ENCODE measurements around the gene LRP11. TPM values are rescaled to one million over a fixed set of nuclear protein-coding genes. Genes with fewer than 3 reads are reported as not detected.

The LRP11 gene
- total RNA-seq, 1 donor from 2014 or later = 54.5 TPM

DNA sequence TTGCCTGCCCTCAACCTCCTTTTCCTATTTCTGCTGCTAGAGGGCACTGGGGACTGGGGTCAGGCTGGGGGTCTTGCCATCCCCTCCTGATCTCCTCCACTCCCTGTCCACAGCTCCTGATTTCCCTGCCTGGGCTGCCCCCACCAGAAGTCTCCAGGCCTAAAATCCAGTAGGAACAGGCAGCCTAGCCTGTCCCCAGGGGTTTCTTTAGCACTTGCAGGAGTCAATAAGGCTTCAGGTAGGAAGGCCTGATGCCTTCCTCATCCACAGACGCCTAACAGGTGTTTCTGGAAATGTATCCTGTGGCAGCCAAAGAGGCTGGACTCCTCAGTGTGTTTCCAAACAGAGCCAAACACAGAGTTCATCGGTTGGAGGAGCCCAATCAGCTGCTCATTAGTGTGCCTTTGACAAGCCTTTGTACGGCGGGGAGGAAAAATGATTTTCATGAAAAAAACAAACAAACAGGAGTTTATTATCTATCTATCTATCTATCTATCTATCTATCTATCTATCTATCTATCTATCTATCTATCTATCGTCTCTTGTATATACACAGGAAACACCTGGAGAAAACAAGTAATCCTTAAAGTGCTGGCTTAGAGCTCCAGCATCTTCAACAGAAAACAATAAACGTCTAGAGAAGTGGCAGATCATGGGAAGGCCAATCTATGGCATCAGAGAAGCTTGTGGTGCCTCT lies 37.4 kb upstream of the LRP11 start:
- H3K4me3 ChIP-seq (ENCODE audit: low read depth, low read length) = no peak overlapping the region
- no peak for TF ChIP-seq CTCF (conservative IDR thresholded peaks at IDR 0.05; ENCODE audit: low read depth, low read length)
- no peak for DNase-seq (ENCODE audit: low read depth)

DNA sequence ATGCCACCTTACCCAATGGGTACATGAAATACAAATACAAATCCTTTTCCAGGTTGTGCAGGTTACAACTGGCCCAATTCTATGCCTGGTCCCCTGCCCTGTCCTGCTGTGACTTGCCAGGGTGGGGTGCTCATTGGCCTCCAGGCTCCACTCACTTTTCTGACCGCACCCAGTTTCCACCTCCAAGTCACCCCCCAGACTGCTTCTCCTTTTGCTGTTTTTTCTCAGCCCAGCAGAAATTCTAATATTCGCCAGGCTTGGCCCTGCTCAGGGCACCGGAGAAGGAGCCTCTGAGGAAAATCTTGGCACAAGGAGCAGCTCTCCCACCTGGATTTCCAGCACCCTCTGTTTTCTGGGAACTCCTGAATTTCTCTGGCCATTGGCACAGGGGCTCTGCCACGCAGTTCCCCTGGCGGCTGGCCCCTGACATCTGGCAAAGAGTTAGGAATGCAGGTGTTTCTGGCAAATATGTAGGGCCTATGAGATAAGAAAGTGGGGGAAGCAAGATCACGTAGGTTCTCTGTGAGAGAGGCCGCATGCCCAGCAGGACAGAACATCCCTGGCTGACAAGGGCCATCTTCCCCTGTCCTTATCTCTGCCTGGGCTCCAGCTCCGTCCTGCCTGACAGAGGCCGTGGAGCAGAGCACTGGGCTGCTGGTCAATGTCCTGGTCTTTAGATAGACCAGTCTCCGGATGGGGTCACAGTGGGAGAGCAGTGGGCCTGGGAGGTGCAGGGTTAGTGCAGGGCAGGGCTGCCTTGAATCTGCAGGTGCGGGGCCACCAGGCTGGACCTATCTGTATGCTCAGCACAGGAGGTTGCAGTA lies 36.7 kb upstream of the LRP11 start:
- H3K4me3 ChIP-seq (ENCODE audit: low read depth, low read length) = no peak overlapping the region
- DNase-seq (ENCODE audit: low read depth) = no peak
- TF ChIP-seq CTCF (conservative IDR thresholded peaks at IDR 0.05; ENCODE audit: low read depth, low read length) = no peak

GRCh38 chr6:149899926-149900619 lies 35.9 kb upstream of the LRP11 start:
- no peak for TF ChIP-seq CTCF (conservative IDR thresholded peaks at IDR 0.05; ENCODE audit: low read depth, low read length)
- H3K4me3 ChIP-seq (ENCODE audit: low read depth, low read length) = no peak overlapping the region

GRCh38 chr6:149899486-149899885 lies 35.3 kb upstream of the LRP11 start:
- H3K4me3 ChIP-seq (ENCODE audit: low read depth, low read length) = no peak overlapping the region
- DNase-seq (ENCODE audit: low read depth) = no peak
- no peak for TF ChIP-seq CTCF (conservative IDR thresholded peaks at IDR 0.05; ENCODE audit: low read depth, low read length)

More at GRCh38 chr6:149899926-149900619, 35.9 kb upstream of the LRP11 start:
- DNase-seq (ENCODE audit: low read depth) = no peak

DNA sequence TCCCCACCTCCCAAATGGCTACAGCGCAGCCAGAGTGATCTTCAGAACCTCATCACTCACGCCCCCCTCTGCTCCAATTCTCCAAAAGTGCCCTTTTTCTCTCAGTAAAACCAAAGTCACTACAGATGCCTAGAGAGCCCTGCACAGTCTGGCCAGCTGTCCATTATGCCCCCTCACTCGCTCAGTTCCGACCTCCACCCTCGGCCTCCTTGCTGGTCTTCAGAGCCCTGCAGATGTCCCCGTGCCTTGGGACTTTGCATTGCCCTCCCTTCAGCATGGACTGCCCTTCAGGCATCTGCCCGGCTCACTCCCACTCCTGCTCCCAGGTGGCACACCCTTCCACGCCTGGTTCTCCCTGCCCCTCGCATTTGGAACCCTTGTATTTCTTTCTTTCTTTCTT lies 34.8 kb upstream of the LRP11 start:
- no peak overlapping the region for H3K4me3 ChIP-seq (ENCODE audit: low read depth, low read length)
- DNase-seq (ENCODE audit: low read depth) = no peak
- no peak for TF ChIP-seq CTCF (conservative IDR thresholded peaks at IDR 0.05; ENCODE audit: low read depth, low read length)

DNA sequence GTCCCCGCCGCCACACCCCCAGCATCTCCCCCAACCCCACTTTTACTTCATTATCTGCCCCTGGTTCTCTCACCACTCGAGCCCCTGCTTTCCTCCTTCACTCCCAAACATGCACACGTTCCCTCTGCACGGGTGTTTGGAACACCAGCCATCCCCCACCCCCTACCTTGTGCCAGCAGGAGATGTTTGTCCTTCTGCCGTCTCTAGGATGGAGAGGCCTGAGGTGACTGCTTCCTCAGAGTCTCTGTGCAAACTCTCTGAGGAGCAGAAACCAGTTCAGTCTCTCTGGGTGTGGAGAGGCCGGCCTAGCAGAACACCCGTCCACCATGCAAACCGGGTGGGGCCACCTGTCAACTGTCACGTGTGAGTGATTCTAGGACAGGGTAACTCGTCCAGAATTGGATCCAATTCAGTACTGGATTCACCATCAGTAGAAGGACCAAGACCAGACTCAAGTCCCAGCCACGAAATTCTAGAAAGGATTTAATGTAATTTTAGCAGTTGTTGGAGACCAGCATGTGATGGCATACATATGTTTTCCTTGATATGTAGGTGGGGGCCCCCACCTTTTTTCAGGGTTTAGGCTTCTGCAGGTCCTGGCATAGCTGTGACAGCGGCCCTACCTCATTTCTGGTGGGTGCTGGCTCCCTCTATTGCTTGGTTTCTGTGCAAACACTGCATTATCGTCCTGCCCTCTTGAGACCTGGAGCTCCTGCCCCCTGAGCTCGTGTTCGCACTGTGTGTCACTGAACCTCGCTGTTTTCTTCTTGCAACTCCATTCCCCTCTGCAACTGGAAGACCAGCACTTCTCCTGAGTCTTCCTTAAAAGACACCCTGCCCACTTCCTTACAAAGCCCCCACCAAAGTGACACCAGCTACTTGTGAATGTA lies 33.9 kb upstream of the LRP11 start, which contains the start of gene RAET1E:
Gene RAET1E, minus strand, starts transcription at position 259 of the 890 bp plus-strand sequence. CDS start 7,212 bp downstream, outside the sequence.
- DNase-seq (ENCODE audit: low read depth) = no peak
- no peak within 1 kb of the TSS for H3K4me3 ChIP-seq (ENCODE audit: low read depth, low read length)
- no peak for TF ChIP-seq CTCF (conservative IDR thresholded peaks at IDR 0.05; ENCODE audit: low read depth, low read length)
